Motor neuron (in vitro differentiated cells): Measurements from ENCODE around the gene KLK11. TPM values are rescaled to one million over a fixed set of nuclear protein-coding genes. Genes with fewer than 3 reads are reported as not detected.

Experiments used
- ATAC-seq, 8 experiments: fragments of 200-7000 bp; cut with Tn5 transposase; replicated peaks in 6 of 8; 2 replicates each; pipeline ENCODE4 v1.8.0; 2021; ENCODE audit warnings: mild to moderate bottlenecking in 8 of 8, moderate library complexity in 8 of 8
- H3K27ac ChIP-seq, 2 donors: fragments of 250-450 bp; sonication (Bioruptor Pico); 2 replicates each; pipeline ENCODE4 v1.9.0; 2021; ENCODE audit warnings: antibody characterized with exemption in 2 of 2, mild to moderate bottlenecking in 2 of 2, moderate library complexity in 1 of 2
- H3K4me1 ChIP-seq, 2 donors: fragments of 250-450 bp; sonication (Bioruptor Pico); replicated peaks in 1 of 2; 2 replicates each; pipeline ENCODE4 v1.6.1; 2021; ENCODE audit warnings: antibody characterized with exemption in 2 of 2, mild to moderate bottlenecking in 2 of 2, moderate library complexity in 1 of 2
- H3K4me3 ChIP-seq, 5 donors: fragments of 250-450 bp; sonication (Bioruptor Pico); 2 replicates each; pipeline ENCODE4 v1.9.0; 2021; ENCODE audit warnings: antibody characterized with exemption in 5 of 5, mild to moderate bottlenecking in 5 of 5, moderate library complexity in 4 of 5
- WGBS, 10 experiments: fragments of 450-650 bp; shearing (Covaris generic); methylation state at CpG; one replicate each; pipeline ENCODE4 v1.0.0; 2022; 5-methylcytosine and 5-hydroxymethylcytosine counted together
- in situ Hi-C, 9 experiments: fragments of 400-800 bp; cut with MboI; loops; one replicate each; pipeline ENCODE4 v1.15.0; 2021; ENCODE audit warnings: low sequenced_read_pairs in 9 of 9, low pct_unique_long_range_greater_than_20kb in 2 of 9; ENCODE audit not compliant: unreplicated experiment in 9 of 9
- total RNA-seq, 8 experiments: library from RNA; unstranded; fragments of 300-600 nt; gene quantifications; 2 replicates each; pipeline versions ENCODE4 v1.2.3 to v1.2.4, GENCODE V29; 2022

Gene KLK11
- total RNA-seq, 8 experiments from 2014 or later, result 0.25 to 1.5 (median 0.46) TPM; not detected in 3

- no peak for ATAC-seq
- H3K4me3 ChIP-seq, result no peak overlapping the region
- in situ Hi-C loops, result loop anchor here in 1 of 9 experiments (10.0 kb wide), 1 partner anchor 69 kb away; no protein-coding TSS in a partner anchor
- WGBS, 10 experiments, result no CpG with 5 or more reads among the region's 6 CpGs
- H3K4me1 ChIP-seq, result no peaks in the 10 kb centered on the region
- H3K27ac ChIP-seq, result no peak overlapping the region
Observed at GRCh38 chr19:51025401-51025800, 1.0 kb downstream of the KLK11 start.

- ATAC-seq, result no peak
- Histone ChIP-seq H3K4me1 (no peaks in the 10 kb centered on the region), H3K27ac (no peak overlapping the region), H3K4me3 (no peak overlapping the region)
- in situ Hi-C loops, result loop anchor here in 1 of 9 experiments (10.0 kb wide), 1 partner anchor 70 kb away; no protein-coding TSS in a partner anchor
- 17 to 100% (median 57%) methylated on average over 1 to 3 of the region's 5 CpGs; no CpG with 5 or more reads in 5 of the 10 experiments for WGBS, 10 experiments
Observed at GRCh38 chr19:51024924-51025323, 1.5 kb downstream of the KLK11 start.

- H3K4me1 ChIP-seq, result peaks cover 0 to 2% of the 10 kb centered on the region in 2 donors
- in situ Hi-C loops, result loop anchor here in 1 of 9 experiments (10.0 kb wide), 1 partner anchor 71 kb away; no protein-coding TSS in a partner anchor
- H3K27ac ChIP-seq, result no peak overlapping the region
- no peak overlapping the region for H3K4me3 ChIP-seq
- WGBS, 10 experiments, result 10 to 91% (median 50%) methylated on average over 1 to 4 of the region's 11 CpGs; no CpG with 5 or more reads in 5 of the 10 experiments
- ATAC-seq, result no peak
Observed at GRCh38 chr19:51023946-51024345, 2.5 kb downstream of the KLK11 start.

- no peak overlapping the region for H3K4me3 ChIP-seq
- ATAC-seq, result no peak
- H3K27ac ChIP-seq, result no peak overlapping the region
- H3K4me1 ChIP-seq, result peaks cover 0 to 3% of the 10 kb centered on the region in 2 donors
- WGBS, 10 experiments, result 35 to 67% (median 53%) methylated on average over 3 to 13 of the region's 14 CpGs; no CpG with 5 or more reads in 1 of the 10 experiments
- in situ Hi-C loops, result loop anchor here in 1 of 9 experiments (10.0 kb wide), 1 partner anchor 72 kb away; no protein-coding TSS in a partner anchor
Observed at GRCh38 chr19:51022526-51022925, 3.9 kb downstream of the KLK11 start.

GRCh38 chr19:51020988-51021651 lies 5.3 kb downstream of the KLK11 start:
- Histone ChIP-seq H3K4me1 (peaks cover 0 to 3% of the 10 kb centered on the region in 2 donors), H3K4me3 (no peak overlapping the region), H3K27ac (no peak overlapping the region)
- WGBS, 10 experiments, result 0 to 100% (median 23%) methylated on average over 1 to 6 of the region's 7 CpGs; no CpG with 5 or more reads in 1 of the 10 experiments
- in situ Hi-C loops, result loop anchor here in 1 of 9 experiments (10.0 kb wide), 1 partner anchor 74 kb away; no protein-coding TSS in a partner anchor
- ATAC-seq, result peak in 6 of 8 experiments; percentile 15 to 65 (median 30)

- no peak within 1 kb of the TSS for H3K4me3 ChIP-seq
- 13% methylated on average over 3 of the region's 14 CpGs; no CpG with 5 or more reads in 9 of the 10 experiments for WGBS, 10 experiments
- ATAC-seq, result no peak
- H3K4me1 ChIP-seq, result peaks cover 0 to 3% of the 10 kb centered on the region in 2 donors
- no peak within 1 kb of the TSS for H3K27ac ChIP-seq
- in situ Hi-C loops, result no loop called here
Observed at GRCh38 chr19:51019544-51019925, 6.9 kb downstream of the KLK11 start, which contains the start of gene KLK10. Gene KLK10 (minus strand): TSS chr19:51019709. CDS start chr19:51019130, 579 bp downstream.

- Histone ChIP-seq H3K27ac (no peak overlapping the region), H3K4me3 (no peak overlapping the region), H3K4me1 (peaks cover 0 to 3% of the 10 kb centered on the region in 2 donors)
- peak in 2 of 8 experiments; percentile 7 to 27 for ATAC-seq
- in situ Hi-C loops, result no loop called here
- 0 to 6% (median 0%) methylated on average over 3 to 18 of the region's 68 CpGs; no CpG with 5 or more reads in 7 of the 10 experiments for WGBS, 10 experiments
Observed at GRCh38 chr19:51018745-51019543, 7.5 kb downstream of the KLK11 start.

- in situ Hi-C loops, result no loop called here
- H3K4me3 ChIP-seq, result peak overlapping the region; percentile 10 to 41 (median 33)
- H3K4me1 ChIP-seq, result peaks cover 0 to 3% of the 10 kb centered on the region in 2 donors
- H3K27ac ChIP-seq, result no peak overlapping the region
- WGBS, 10 experiments, result 0% methylated on average over 1 to 25 of the region's 68 CpGs; no CpG with 5 or more reads in 3 of the 10 experiments
- ATAC-seq, result peak; percentile 70 to 84 (median 77)
Observed at GRCh38 chr19:51016798-51017683, 9.4 kb downstream of the KLK11 start.

GRCh38 chr19:51015691-51016267 lies 10.6 kb downstream of the KLK11 start:
- 60 to 68% methylated on average over 1 to 3 of the region's 19 CpGs; no CpG with 5 or more reads in 8 of the 10 experiments for WGBS, 10 experiments
- Histone ChIP-seq H3K27ac (no peak overlapping the region), H3K4me1 (peaks cover 0 to 3% of the 10 kb centered on the region in 2 donors), H3K4me3 (no peak overlapping the region)
- in situ Hi-C loops, result no loop called here
- ATAC-seq, result no peak

GRCh38 chr19:51014242-51014641 lies 12.2 kb downstream of the KLK11 start:
- ATAC-seq, result no peak
- Histone ChIP-seq H3K4me1 (peaks cover 0 to 3% of the 10 kb centered on the region in 2 donors), H3K4me3 (no peak overlapping the region), H3K27ac (no peak overlapping the region)
- WGBS, 10 experiments, result 0 to 90% (median 75%) methylated on average over 1 to 5 of the region's 6 CpGs; no CpG with 5 or more reads in 4 of the 10 experiments
- in situ Hi-C loops, result no loop called here

- no peaks in the 10 kb centered on the region for H3K4me1 ChIP-seq
- H3K4me3 ChIP-seq, result no peak overlapping the region
- no peak overlapping the region for H3K27ac ChIP-seq
- 14 to 87% (median 53%) methylated on average over 2 to 9 of the region's 12 CpGs; no CpG with 5 or more reads in 2 of the 10 experiments for WGBS, 10 experiments
- in situ Hi-C loops, result no loop called here
- ATAC-seq, result no peak
Observed at GRCh38 chr19:51012661-51013190, 13.7 kb downstream of the KLK11 start.
